Sigmoid colon (tissue), 7 donors: ENCODE results near the gene ERVFRD-1. TPM values are rescaled to one million over a fixed set of nuclear protein-coding genes. Genes with fewer than 3 reads are reported as not detected.

Source experiments
- DNase-seq: peaks from one replicate; pipeline ENCODE4 v3.0.0-alpha.2; 2019
- H3K27ac ChIP-seq, 4 donors: fragments of 200-600 bp; sonication (generic); one replicate each; pipeline ENCODE4 v1.5.1; 2016 to 2019; ENCODE audit warnings: mild to moderate bottlenecking in 1 of 4
- H3K27me3 ChIP-seq, 3 donors: fragments of 200-600 bp; sonication (generic); one replicate each; pipeline ENCODE4 v1.5.1; 2019; ENCODE audit warnings: mild to moderate bottlenecking in 1 of 3
- H3K36me3 ChIP-seq, 4 donors: fragments of 200-600 bp; sonication (generic); one replicate each; pipeline ENCODE4 v1.5.1; 2016 to 2019
- H3K4me1 ChIP-seq, 4 donors: fragments of 200-600 bp; sonication (generic); one replicate each; pipeline ENCODE4 v1.5.1; 2017 to 2019
- H3K4me3 ChIP-seq, 4 donors: fragments of 200-600 bp; sonication (generic); one replicate each; pipeline ENCODE4 v1.5.1; 2017 to 2019; ENCODE audit warnings: mild to moderate bottlenecking in 2 of 4, moderate library complexity in 1 of 4
- H3K9me3 ChIP-seq, 4 donors: fragments of 200-600 bp in 3 of 4; sonication (generic) in 3 of 4; one replicate each; pipeline versions ENCODE4 v1.5.1 to v1.6.1; 2013 to 2019
- EP300 ChIP-seq, 4 donors: sonication (generic); formaldehyde crosslinking; IDR thresholded peaks; one replicate each; pipeline ENCODE4 v1.6.1; 2017; ENCODE audit warnings: antibody characterized with exemption in 4 of 4
- POLR2A ChIP-seq, 2 donors: fragments of 450-650 bp; IDR thresholded peaks; one replicate each; pipeline ENCODE4 v1.6.1; 2016; ENCODE audit warnings: antibody characterized with exemption in 2 of 2, mild to moderate bottlenecking in 2 of 2, moderate library complexity in 2 of 2
- POLR2AphosphoS5 ChIP-seq, 4 donors: sonication (generic); formaldehyde crosslinking; IDR thresholded peaks; one replicate each; pipeline ENCODE4 v1.6.1; 2017; ENCODE audit warnings: antibody characterized with exemption in 4 of 4
- WGBS, 2 donors: extraction: QIAGEN DNeasy Blood & Tissue Kit; methylation state at CpG; one replicate each; pipeline ENCODE4 v1.1.7; 2013; 5-methylcytosine and 5-hydroxymethylcytosine counted together
- intact Hi-C: fragments of 100-400 bp; cut with DNase I; formaldehyde crosslinking; loops from one replicate; pipeline ENCODE4 v1.15.1; 2023
- polyA plus RNA-seq, 3 donors: library from polyadenylated mRNA; stranded (reverse); fragments of 200-250 nt; gene quantifications; one replicate each; pipeline ENCODE4 v1.2.3, GENCODE V29; 2013
- total RNA-seq, 4 donors: library from RNA; depleted of rRNA; stranded (reverse); fragments of >200 nt; gene quantifications; one replicate each; pipeline ENCODE4 v1.1.0, GENCODE V29; 2016
- TF ChIP-seq, protein P1 (sequence below), 4 experiments: fragments of 450-650 bp in 3 of 4; fragments of 200-600 bp in 1 of 4; IDR thresholded peaks; one replicate each; pipeline ENCODE4 v1.5.1; 2016 to 2019; ENCODE audit warnings: antibody characterized with exemption in 4 of 4, mild to moderate bottlenecking in 3 of 4, moderate library complexity in 2 of 4
- donor health status: healthy with polysubstance abuse.
- donor health status: Bipolar disorder and iron deficiency.
- donor health status: healthy.

ERVFRD-1 gene
- total and polyA plus RNA-seq, 7 donors = 0.03 to 0.60 (median 0.36) TPM; not detected in 4

GRCh38 chr6:11130605-11131004 lies 19.1 kb upstream of the ERVFRD-1 start:
- H3K36me3 ChIP-seq = peaks cover 0 to 14% (median 4%) of the 10 kb centered on the region in 4 donors
- H3K27ac ChIP-seq = no peak overlapping the region
- intact Hi-C loops = no loop called here
- no peaks in the 10 kb centered on the region for H3K4me1 ChIP-seq
- no peaks in the 10 kb centered on the region for H3K27me3 ChIP-seq
- DNase-seq = no peak
- TF ChIP-seq POLR2A (IDR thresholded peaks at IDR 0.05) (no peak), POLR2AphosphoS5 (IDR thresholded peaks at IDR 0.05) (no peak), EP300 (IDR thresholded peaks at IDR 0.05) (no peak)
- H3K4me3 ChIP-seq = no peak overlapping the region
- H3K9me3 ChIP-seq = no peaks in the 10 kb centered on the region

GRCh38 chr6:11129908-11130565 lies 18.5 kb upstream of the ERVFRD-1 start:
- intact Hi-C loops = no loop called here
- DNase-seq = no peak
- no peaks in the 10 kb centered on the region for H3K4me1 ChIP-seq

DNA sequence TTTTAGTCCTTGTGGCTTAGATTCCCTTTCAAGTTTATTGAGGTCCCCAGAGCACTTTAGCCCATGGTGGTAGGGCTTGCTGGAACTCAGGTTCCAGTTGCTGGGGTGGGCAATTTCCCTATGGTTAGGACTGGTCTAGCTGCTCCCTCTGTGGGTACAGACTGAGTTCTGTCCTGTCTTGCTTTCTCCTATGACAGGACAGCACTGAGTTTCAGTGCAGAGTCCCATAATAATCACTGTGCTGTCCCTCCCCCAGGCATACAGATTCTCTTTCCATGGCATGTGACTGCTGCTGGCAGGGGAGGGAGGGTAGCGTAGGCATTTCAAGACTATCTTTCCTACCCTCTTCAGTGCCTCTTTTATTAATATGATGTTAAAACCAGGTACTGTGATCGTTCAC lies 17.1 kb upstream of the ERVFRD-1 start:
- H3K4me1 ChIP-seq = no peaks in the 10 kb centered on the region
- intact Hi-C loops = no loop called here
- H3K27me3 ChIP-seq = no peaks in the 10 kb centered on the region
- WGBS, 2 donors = 96 to 99% methylated on average over 2 of the region's 2 CpGs
- TF ChIP-seq, protein P1, sequence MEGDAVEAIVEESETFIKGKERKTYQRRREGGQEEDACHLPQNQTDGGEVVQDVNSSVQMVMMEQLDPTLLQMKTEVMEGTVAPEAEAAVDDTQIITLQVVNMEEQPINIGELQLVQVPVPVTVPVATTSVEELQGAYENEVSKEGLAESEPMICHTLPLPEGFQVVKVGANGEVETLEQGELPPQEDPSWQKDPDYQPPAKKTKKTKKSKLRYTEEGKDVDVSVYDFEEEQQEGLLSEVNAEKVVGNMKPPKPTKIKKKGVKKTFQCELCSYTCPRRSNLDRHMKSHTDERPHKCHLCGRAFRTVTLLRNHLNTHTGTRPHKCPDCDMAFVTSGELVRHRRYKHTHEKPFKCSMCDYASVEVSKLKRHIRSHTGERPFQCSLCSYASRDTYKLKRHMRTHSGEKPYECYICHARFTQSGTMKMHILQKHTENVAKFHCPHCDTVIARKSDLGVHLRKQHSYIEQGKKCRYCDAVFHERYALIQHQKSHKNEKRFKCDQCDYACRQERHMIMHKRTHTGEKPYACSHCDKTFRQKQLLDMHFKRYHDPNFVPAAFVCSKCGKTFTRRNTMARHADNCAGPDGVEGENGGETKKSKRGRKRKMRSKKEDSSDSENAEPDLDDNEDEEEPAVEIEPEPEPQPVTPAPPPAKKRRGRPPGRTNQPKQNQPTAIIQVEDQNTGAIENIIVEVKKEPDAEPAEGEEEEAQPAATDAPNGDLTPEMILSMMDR (IDR thresholded peaks at IDR 0.05) = no peak
- no peak for TF ChIP-seq POLR2A (IDR thresholded peaks at IDR 0.05)
- no peak for TF ChIP-seq EP300 (IDR thresholded peaks at IDR 0.05)
- TF ChIP-seq POLR2AphosphoS5 (IDR thresholded peaks at IDR 0.05) = no peak
- no peaks in the 10 kb centered on the region for H3K9me3 ChIP-seq
- H3K4me3 ChIP-seq = no peak overlapping the region
- H3K27ac ChIP-seq = no peak overlapping the region
- no peak for DNase-seq
- no peaks in the 10 kb centered on the region for H3K36me3 ChIP-seq

More at GRCh38 chr6:11129908-11130565, 18.5 kb upstream of the ERVFRD-1 start:
- H3K4me3 ChIP-seq = no peak overlapping the region
- no peak for TF ChIP-seq EP300 (IDR thresholded peaks at IDR 0.05)
- no peak for TF ChIP-seq POLR2AphosphoS5 (IDR thresholded peaks at IDR 0.05)
- TF ChIP-seq, protein P1 (IDR thresholded peaks at IDR 0.05) = no peak
- TF ChIP-seq POLR2A (IDR thresholded peaks at IDR 0.05) = no peak
- no peak overlapping the region for H3K27ac ChIP-seq
- no peaks in the 10 kb centered on the region for H3K9me3 ChIP-seq
- WGBS, 2 donors = 74 to 88% methylated on average over 1 of the region's 1 CpG
- peaks cover 0 to 8% (median 4%) of the 10 kb centered on the region in 4 donors for H3K36me3 ChIP-seq
- H3K27me3 ChIP-seq = no peaks in the 10 kb centered on the region

DNA sequence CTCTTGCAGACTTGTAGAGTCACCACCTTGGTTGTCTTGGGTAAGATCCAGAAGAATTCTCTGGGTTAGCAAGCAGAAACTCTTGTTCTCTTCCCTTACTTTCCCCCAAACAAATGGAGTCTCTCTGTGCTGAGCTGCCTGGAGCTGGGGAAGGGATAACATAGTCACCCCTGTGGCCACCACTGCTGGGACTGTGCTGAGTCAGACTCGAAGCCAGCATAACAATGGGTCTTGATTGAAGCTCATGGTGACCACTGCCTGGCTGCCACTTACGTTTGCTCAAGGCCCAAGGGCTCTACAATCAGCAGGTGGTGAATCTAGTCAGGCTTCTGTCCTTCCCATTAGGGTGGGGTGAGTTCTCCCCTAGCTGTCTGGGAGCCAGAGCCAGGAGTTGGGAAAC lies 15.4 kb upstream of the ERVFRD-1 start:
- TF ChIP-seq POLR2A (IDR thresholded peaks at IDR 0.05) = no peak
- 85 to 95% methylated on average over 2 of the region's 2 CpGs for WGBS, 2 donors
- DNase-seq = no peak
- Histone ChIP-seq H3K27ac (no peak overlapping the region), H3K4me3 (no peak overlapping the region), H3K9me3 (no peaks in the 10 kb centered on the region), H3K4me1 (no peaks in the 10 kb centered on the region), H3K36me3 (no peaks in the 10 kb centered on the region), H3K27me3 (no peaks in the 10 kb centered on the region)
- intact Hi-C loops = no loop called here

DNA sequence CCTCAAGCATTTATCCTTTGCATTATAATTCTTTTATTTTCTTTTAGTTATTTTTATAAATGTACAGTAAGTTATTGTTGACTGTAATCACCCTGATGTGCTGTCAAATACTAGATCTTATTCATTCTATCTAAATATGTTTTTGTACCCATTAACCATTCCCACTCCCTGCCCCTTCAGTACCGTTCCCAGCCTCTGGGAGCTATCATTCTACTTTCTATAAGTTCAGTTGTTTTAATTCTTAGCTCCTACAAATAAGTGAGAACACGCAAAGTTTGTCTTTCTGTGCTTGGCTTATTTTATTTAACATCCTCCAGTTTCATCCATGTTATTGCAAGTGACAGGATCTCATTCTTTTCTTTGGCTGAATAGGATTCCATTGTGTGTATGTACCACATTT lies 12.5 kb upstream of the ERVFRD-1 start:
- Histone ChIP-seq H3K36me3 (no peaks in the 10 kb centered on the region), H3K27me3 (no peaks in the 10 kb centered on the region), H3K4me1 (peaks cover 0 to 8% (median 0%) of the 10 kb centered on the region in 4 donors), H3K4me3 (no peak overlapping the region), H3K9me3 (no peaks in the 10 kb centered on the region), H3K27ac (no peak overlapping the region)
- DNase-seq = no peak
- WGBS, 2 donors = 96% methylated on average over 2 of the region's 2 CpGs
- intact Hi-C loops = no loop called here
- TF ChIP-seq EP300 (IDR thresholded peaks at IDR 0.05) (no peak), POLR2A (IDR thresholded peaks at IDR 0.05) (no peak), POLR2AphosphoS5 (IDR thresholded peaks at IDR 0.05) (no peak)
- TF ChIP-seq, protein P1 (IDR thresholded peaks at IDR 0.05) = no peak

- Histone ChIP-seq H3K4me3 (no peak overlapping the region), H3K4me1 (peaks cover 0 to 8% (median 0%) of the 10 kb centered on the region in 4 donors), H3K27me3 (no peaks in the 10 kb centered on the region), H3K9me3 (no peaks in the 10 kb centered on the region), H3K27ac (no peak overlapping the region), H3K36me3 (no peaks in the 10 kb centered on the region)
- WGBS, 2 donors = 88 to 94% methylated on average over 1 of the region's 1 CpG
- intact Hi-C loops = no loop called here
- TF ChIP-seq EP300 (IDR thresholded peaks at IDR 0.05) = no peak
- no peak for TF ChIP-seq POLR2AphosphoS5 (IDR thresholded peaks at IDR 0.05)
- no peak for DNase-seq
Observed at GRCh38 chr6:11122380-11122779, 10.9 kb upstream of the ERVFRD-1 start.
